Epithelial cell of proximal tubule (primary cell): Measurements from ENCODE around the gene PPP4R4. TPM values are rescaled to one million over a fixed set of nuclear protein-coding genes. Genes with fewer than 3 reads are reported as not detected.

Source experiments
- DNase-seq: peaks from one replicate; pipeline ENCODE4 v3.0.0-alpha.2; 2011; ENCODE audit warnings: low read depth
- H3K4me3 ChIP-seq: 2 replicates; pipeline ENCODE4 v1.5.1; 2011; ENCODE audit warnings: low read depth, mild to moderate bottlenecking, low read length
- total RNA-seq: library from RNA; depleted of rRNA; stranded (reverse); fragments of >200 nt; gene quantifications from 2 replicates; pipeline ENCODE4 v1.2.3, GENCODE V29; 2015
- TF ChIP-seq, protein P1 (sequence below): conservative IDR thresholded peaks from 2 replicates; pipeline ENCODE4 v1.5.1; 2012; ENCODE audit warnings: low read depth, mild to moderate bottlenecking, low read length

Gene PPP4R4
- total RNA-seq, 1 donor from 2014 or later, result 1.7 TPM

- H3K4me3 ChIP-seq, result no peak overlapping the region
- no peak for DNase-seq
- TF ChIP-seq, protein P1, sequence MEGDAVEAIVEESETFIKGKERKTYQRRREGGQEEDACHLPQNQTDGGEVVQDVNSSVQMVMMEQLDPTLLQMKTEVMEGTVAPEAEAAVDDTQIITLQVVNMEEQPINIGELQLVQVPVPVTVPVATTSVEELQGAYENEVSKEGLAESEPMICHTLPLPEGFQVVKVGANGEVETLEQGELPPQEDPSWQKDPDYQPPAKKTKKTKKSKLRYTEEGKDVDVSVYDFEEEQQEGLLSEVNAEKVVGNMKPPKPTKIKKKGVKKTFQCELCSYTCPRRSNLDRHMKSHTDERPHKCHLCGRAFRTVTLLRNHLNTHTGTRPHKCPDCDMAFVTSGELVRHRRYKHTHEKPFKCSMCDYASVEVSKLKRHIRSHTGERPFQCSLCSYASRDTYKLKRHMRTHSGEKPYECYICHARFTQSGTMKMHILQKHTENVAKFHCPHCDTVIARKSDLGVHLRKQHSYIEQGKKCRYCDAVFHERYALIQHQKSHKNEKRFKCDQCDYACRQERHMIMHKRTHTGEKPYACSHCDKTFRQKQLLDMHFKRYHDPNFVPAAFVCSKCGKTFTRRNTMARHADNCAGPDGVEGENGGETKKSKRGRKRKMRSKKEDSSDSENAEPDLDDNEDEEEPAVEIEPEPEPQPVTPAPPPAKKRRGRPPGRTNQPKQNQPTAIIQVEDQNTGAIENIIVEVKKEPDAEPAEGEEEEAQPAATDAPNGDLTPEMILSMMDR, result no peak
These were observed 2.9 kb upstream of the PPP4R4 start for GRCh38 chr14:94171208-94171607.

- no peak overlapping the region for H3K4me3 ChIP-seq
- DNase-seq, result no peak
- TF ChIP-seq, protein P1, result no peak
These were observed 1.6 kb upstream of the PPP4R4 start for GRCh38 chr14:94172545-94172944.

- DNase-seq, result no peak
- peak overlapping the region; percentile 65 for H3K4me3 ChIP-seq
- TF ChIP-seq, protein P1, result no peak
These were observed 644 bp upstream of the PPP4R4 start for GRCh38 chr14:94173471-94173884.

- TF ChIP-seq, protein P1, result no peak
- peak overlapping the region; percentile 59 for H3K4me3 ChIP-seq
- DNase-seq, result no peak
These were observed 485 bp downstream of the PPP4R4 start for GRCh38 chr14:94174604-94175010.

DNA sequence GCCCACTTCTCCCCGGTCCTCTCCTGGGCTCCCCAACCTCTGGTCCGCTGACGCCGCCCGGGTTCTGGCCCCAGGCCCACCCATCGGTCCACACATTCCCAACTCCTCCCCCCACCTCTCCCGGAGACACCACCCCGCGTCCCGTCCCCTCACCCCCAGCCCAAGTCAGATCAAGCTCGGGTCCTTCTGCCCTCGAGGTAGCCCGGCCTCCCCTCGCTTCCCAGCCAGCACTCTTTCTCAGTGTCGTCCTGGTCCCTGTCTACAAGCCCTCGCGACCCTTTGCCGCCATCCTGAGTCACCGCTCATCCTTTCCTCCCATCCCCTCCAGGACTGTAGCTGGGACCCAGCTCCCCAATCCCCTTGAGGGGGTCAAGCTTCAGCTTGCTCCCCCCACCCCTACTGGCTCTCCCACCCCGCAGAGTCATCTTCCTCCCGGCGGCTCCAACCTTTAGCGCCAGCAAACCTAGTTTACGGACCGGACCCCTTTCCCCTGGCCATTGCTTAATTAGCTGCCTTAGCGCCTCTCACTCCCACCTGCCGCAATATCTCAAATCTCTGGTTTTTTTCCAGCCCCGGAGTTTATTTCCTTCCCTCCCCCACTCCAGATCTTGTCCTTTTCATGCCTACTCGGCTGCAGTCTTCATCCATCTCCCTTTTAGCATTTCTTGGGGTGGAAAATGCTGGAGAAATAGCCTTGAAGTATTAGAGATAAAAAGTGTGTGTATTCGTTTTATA lies 1.1 kb downstream of the PPP4R4 start:
- no peak for DNase-seq
- peak overlapping the region; percentile 59 for H3K4me3 ChIP-seq
- TF ChIP-seq, protein P1, result no peak

- no peak overlapping the region for H3K4me3 ChIP-seq
- TF ChIP-seq, protein P1, result no peak
- DNase-seq, result no peak
These were observed 1.6 kb downstream of the PPP4R4 start for GRCh38 chr14:94175747-94176146.

DNA sequence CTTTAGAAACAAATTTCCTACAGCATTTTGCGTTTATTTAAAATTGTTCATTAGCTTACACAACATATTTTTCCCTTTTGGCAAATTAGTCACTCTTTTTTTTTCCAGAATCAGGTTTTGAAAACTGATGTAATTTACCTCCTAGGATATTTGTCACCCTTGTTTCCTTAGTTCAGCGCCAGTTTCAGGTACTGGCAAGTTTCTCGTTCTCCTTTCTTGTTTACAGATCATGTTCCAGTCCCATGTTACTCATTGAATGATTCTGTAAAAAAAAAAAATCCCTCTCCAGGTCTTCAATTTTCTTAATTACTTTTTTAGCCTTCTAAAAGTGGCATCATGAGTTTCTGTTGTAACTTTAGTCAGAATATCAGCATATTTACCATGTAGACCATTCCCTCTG lies 2.7 kb downstream of the PPP4R4 start:
- TF ChIP-seq, protein P1, result no peak
- no peak overlapping the region for H3K4me3 ChIP-seq
- no peak for DNase-seq
